ENCODE data around the gene THRA.

- TF ChIP-seq POLR2A (conservative IDR thresholded peaks at IDR 0.05) (no peak), SMARCA4 (IDR thresholded peaks at IDR 0.05) (no peak), ZFX (CRISPR knock-in tag; IDR thresholded peaks at IDR 0.05) (no peak), SMARCA5 (IDR thresholded peaks at IDR 0.05) (no peak), CTCF (IDR thresholded peaks at IDR 0.05 in 2 of 3, conservative IDR thresholded peaks at IDR 0.05 in 1 of 3; ENCODE audit: insufficient read depth in 2 of 3, low read depth in 1 of 3, low read length in 3 of 3) (no peak), TEAD4 (IDR thresholded peaks at IDR 0.05; ENCODE audit: low read length) (no peak), TEAD4 (CRISPR knock-in tag; IDR thresholded peaks at IDR 0.05; ENCODE audit: borderline replicate concordance) (no peak), MAFF (IDR thresholded peaks at IDR 0.05; ENCODE audit: low read length) (no peak)
Observed at GRCh38 chr17:40110026-40110845, 47.5 kb downstream of the THRA start.

Measured in K562 (cell line).